Measurements from ENCODE around the gene ZFYVE28. TPM values are rescaled to one million over a fixed set of nuclear protein-coding genes. Genes with fewer than 3 reads are reported as not detected.

ZFYVE28 gene
- total RNA-seq, 1 experiment from 2014 or later = 19.2 TPM

- Histone ChIP-seq H3K4me1 (ENCODE audit: control insufficient read depth in 1 of 2, insufficient read depth in 2 of 2, low read length in 2 of 2) (0 out of 4 replicates have a peak, but pooled peaks cover 0 to 3% of the 10 kb centered on the region in 2 experiments), H3K36me3 (ENCODE audit: control insufficient read depth in 1 of 2, insufficient read depth in 2 of 2, low read length in 2 of 2) (no peaks in the 10 kb centered on the region), H4K20me1 (ENCODE audit: insufficient read depth) (no peaks in the 10 kb centered on the region), H2AFZ (ENCODE audit: low read depth, low read length, poor library complexity, severe bottlenecking) (no peak overlapping the region), H3K27me3 (ENCODE audit: insufficient read depth, low read length) (no peaks in the 10 kb centered on the region), H3K79me2 (ENCODE audit: insufficient read depth, low read length) (no peaks in the 10 kb centered on the region), H3K9me2 (ENCODE audit: insufficient read depth) (no peaks in the 10 kb centered on the region), H3K27ac (ENCODE audit: low read depth, low read length) (no peak overlapping the region), H3K4me3 (replicated peaks in 1 of 2; ENCODE audit: low read depth in 1 of 2, low read length in 2 of 2) (no peak overlapping the region), H3K4me2 (ENCODE audit: low read length) (no peak overlapping the region), H3K9ac (ENCODE audit: low read length) (no peak overlapping the region), H3K9me3 (ENCODE audit: control insufficient read depth in 1 of 2, insufficient read depth in 1 of 2, low read depth in 1 of 2, low read length in 2 of 2) (no peaks in the 10 kb centered on the region)
- ChIA-PET POLR2A (no interaction called here), RAD21 (ENCODE audit: low non-redundant PET in 1 of 2, low total read pairs in 2 of 2, uncharacterized antibody in 2 of 2, unreplicated experiment in 2 of 2) (no interaction called here), CTCF (no interaction called here)
- DNase-seq (ENCODE audit: low read depth, low spot score) (no peak), ATAC-seq (no peak)
- BruUV-seq (replicated peaks) = no TSS peak
- intact Hi-C loops (cut with micrococcal nuclease) = no loop called here
- TF ChIP-seq EZH2 (IDR thresholded peaks at IDR 0.05) (no peak), ATF3 (IDR thresholded peaks at IDR 0.05) (no peak), SIN3A (IDR thresholded peaks at IDR 0.05; ENCODE audit: low read depth) (no peak), JUND (IDR thresholded peaks at IDR 0.05) (no peak), EZH2phosphoT487 (IDR thresholded peaks at IDR 0.05; ENCODE audit: borderline replicate concordance) (no peak), CBX3 (IDR thresholded peaks at IDR 0.05; ENCODE audit: low read depth) (no peak), YY1 (IDR thresholded peaks at IDR 0.05; ENCODE audit: extremely low read depth, insufficient replicate concordance, low read depth, low read length) (no peak), TCF7L2 (IDR thresholded peaks at IDR 0.05; ENCODE audit: borderline replicate concordance, extremely low read depth, insufficient read depth, insufficient read length) (no peak), REST (IDR thresholded peaks at IDR 0.05; ENCODE audit: low read depth) (no peak), POLR2AphosphoS5 (IDR thresholded peaks at IDR 0.05; ENCODE audit: low read depth, low read length) (no peak), CEBPB (IDR thresholded peaks at IDR 0.05; ENCODE audit: low read depth) (no peak), ELF1 (IDR thresholded peaks at IDR 0.05; ENCODE audit: borderline replicate concordance, low read depth) (no peak), ZBTB33 (IDR thresholded peaks at IDR 0.05; ENCODE audit: extremely low read depth, insufficient replicate concordance, low read length) (no peak)
These were observed 43.0 kb downstream of the ZFYVE28 start for GRCh38 chr4:2375427-2375826.

Data from HCT116 (cell line).